ENCODE measurements around the gene RNU2-63P. TPM values are rescaled to one million over a fixed set of nuclear protein-coding genes. Genes with fewer than 3 reads are reported as not detected.
A peak's percentile ranks its signal among the peaks of the same experiment; 100 is the strongest.

Gene RNU2-63P
- not detected for total RNA-seq

GRCh38 chr2:88016086-88016959 lies at the start of gene RNU2-63P:
RNU2-63P (minus strand) TSS chr2:88016547.
- 16% methylated on average over 34 of the region's 34 CpGs for WGBS
- no peak for TF ChIP-seq EP300 (IDR thresholded peaks at IDR 0.05)
- TF ChIP-seq POLR2A (IDR thresholded peaks at IDR 0.05; ENCODE audit: low read depth): peak; percentile 60
- peak in 1 of 2 donors; percentile 85 for TF ChIP-seq POLR2AphosphoS5 (IDR thresholded peaks at IDR 0.05)
- no peak for TF ChIP-seq CTCF (IDR thresholded peaks at IDR 0.05)
- DNase-seq (ENCODE audit: extremely low spot score): no peak
- Histone ChIP-seq H3K27ac (replicated peaks in 1 of 4) (peak within 1 kb of the TSS; percentile 53 to 63 (median 57)), H3K27me3 (no peaks in the 10 kb centered on the region), H3K4me1 (peaks cover 0 to 14% (median 13%) of the 10 kb centered on the region in 4 donors), H3K4me3 (peak within 1 kb of the TSS; percentile 59 to 69 (median 60)), H3K36me3 (no peaks in the 10 kb centered on the region), H3K9me3 (no peaks in the 10 kb centered on the region)
- intact Hi-C loops (cut with DNase I): no loop called here

- H3K36me3 ChIP-seq: no peaks in the 10 kb centered on the region
- intact Hi-C loops (cut with DNase I): no loop called here
- no peaks in the 10 kb centered on the region for H3K9me3 ChIP-seq
- TF ChIP-seq POLR2AphosphoS5 (IDR thresholded peaks at IDR 0.05) (no peak), POLR2A (IDR thresholded peaks at IDR 0.05; ENCODE audit: low read depth) (no peak), EP300 (IDR thresholded peaks at IDR 0.05) (no peak), CTCF (IDR thresholded peaks at IDR 0.05) (no peak)
- no peak for DNase-seq (ENCODE audit: extremely low spot score)
- WGBS: 86% methylated on average over 3 of the region's 3 CpGs
- no peaks in the 10 kb centered on the region for H3K27me3 ChIP-seq
- H3K27ac ChIP-seq (replicated peaks in 1 of 4): no peak overlapping the region
- H3K4me3 ChIP-seq: no peak overlapping the region
- H3K4me1 ChIP-seq: peaks cover 0 to 3% (median under 1%) of the 10 kb centered on the region in 4 donors
Measured at GRCh38 chr2:88061295-88061694, 44.9 kb upstream of the RNU2-63P start.

GRCh38 chr2:88060907-88061275 lies 44.5 kb upstream of the RNU2-63P start:
- no peak for DNase-seq (ENCODE audit: extremely low spot score)
- no peaks in the 10 kb centered on the region for H3K9me3 ChIP-seq
- WGBS: 78% methylated on average over 2 of the region's 2 CpGs
- H3K4me1 ChIP-seq: peaks cover 0 to 7% (median 5%) of the 10 kb centered on the region in 4 donors
- H3K27me3 ChIP-seq: no peaks in the 10 kb centered on the region
- intact Hi-C loops (cut with DNase I): no loop called here
- H3K27ac ChIP-seq (replicated peaks in 1 of 4): no peak overlapping the region
- no peak overlapping the region for H3K4me3 ChIP-seq
- no peaks in the 10 kb centered on the region for H3K36me3 ChIP-seq
- TF ChIP-seq EP300 (IDR thresholded peaks at IDR 0.05) (no peak), POLR2A (IDR thresholded peaks at IDR 0.05; ENCODE audit: low read depth) (no peak), CTCF (IDR thresholded peaks at IDR 0.05) (no peak), POLR2AphosphoS5 (IDR thresholded peaks at IDR 0.05) (no peak)

GRCh38 chr2:88059979-88060906 lies 43.9 kb upstream of the RNU2-63P start:
- no peak for DNase-seq (ENCODE audit: extremely low spot score)
- 48% methylated on average over 5 of the region's 5 CpGs for WGBS
- no peaks in the 10 kb centered on the region for H3K36me3 ChIP-seq
- intact Hi-C loops (cut with DNase I): no loop called here
- H3K4me1 ChIP-seq: peaks cover 0 to 8% (median 6%) of the 10 kb centered on the region in 4 donors
- H3K9me3 ChIP-seq: no peaks in the 10 kb centered on the region
- TF ChIP-seq CTCF (IDR thresholded peaks at IDR 0.05) (peak; percentile 69 to 84 (median 74)), POLR2AphosphoS5 (IDR thresholded peaks at IDR 0.05) (no peak), EP300 (IDR thresholded peaks at IDR 0.05) (no peak), POLR2A (IDR thresholded peaks at IDR 0.05; ENCODE audit: low read depth) (no peak)
- H3K4me3 ChIP-seq: no peak overlapping the region
- no peaks in the 10 kb centered on the region for H3K27me3 ChIP-seq
- no peak overlapping the region for H3K27ac ChIP-seq (replicated peaks in 1 of 4)

Data from esophagus muscularis mucosa (tissue), 4 donors.